ENCODE measurements around the gene MBD5.
A peak's percentile ranks its signal among the peaks of the same experiment; 100 is the strongest.

MBD5 gene

GRCh38 chr2:148021059-148021861 is at the start of gene MBD5:
MBD5 (plus strand) TSS chr2:148021091.
- TF ChIP-seq GATA3 (IDR thresholded peaks at IDR 0.05; ENCODE audit: low read depth, low read length) (no peak), GATA2 (IDR thresholded peaks at IDR 0.05; ENCODE audit: low read depth, low read length) (no peak)

- no peak for TF ChIP-seq GATA2 (IDR thresholded peaks at IDR 0.05; ENCODE audit: low read depth, low read length)
- TF ChIP-seq GATA3 (IDR thresholded peaks at IDR 0.05; ENCODE audit: low read depth, low read length) = no peak
These were observed 44.8 kb upstream of the MBD5 start for GRCh38 chr2:147976102-147976501.

- TF ChIP-seq GATA3 (IDR thresholded peaks at IDR 0.05; ENCODE audit: low read depth, low read length) (no peak), GATA2 (IDR thresholded peaks at IDR 0.05; ENCODE audit: low read depth, low read length) (no peak)
These were observed 43.2 kb upstream of the MBD5 start for GRCh38 chr2:147977679-147978078.

- TF ChIP-seq GATA2 (IDR thresholded peaks at IDR 0.05; ENCODE audit: low read depth, low read length) (peak; percentile 50; the same call in 1 of the 2 replicates), GATA3 (IDR thresholded peaks at IDR 0.05; ENCODE audit: low read depth, low read length) (peak; percentile 58; the same call in 1 of the 2 replicates)
These were observed 39.9 kb upstream of the MBD5 start for GRCh38 chr2:147980940-147981528.

GRCh38 chr2:147989102-147989501 is 31.8 kb upstream of the MBD5 start:
- TF ChIP-seq GATA3 (IDR thresholded peaks at IDR 0.05; ENCODE audit: low read depth, low read length) = no peak
- no peak for TF ChIP-seq GATA2 (IDR thresholded peaks at IDR 0.05; ENCODE audit: low read depth, low read length)

- TF ChIP-seq GATA3 (IDR thresholded peaks at IDR 0.05; ENCODE audit: low read depth, low read length) = no peak
- TF ChIP-seq GATA2 (IDR thresholded peaks at IDR 0.05; ENCODE audit: low read depth, low read length) = no peak
These were observed 31.0 kb upstream of the MBD5 start for GRCh38 chr2:147989809-147990403.

- TF ChIP-seq GATA2 (IDR thresholded peaks at IDR 0.05; ENCODE audit: low read depth, low read length) (no peak), GATA3 (IDR thresholded peaks at IDR 0.05; ENCODE audit: low read depth, low read length) (no peak)
These were observed 24.1 kb upstream of the MBD5 start for GRCh38 chr2:147996828-147997227.

- TF ChIP-seq GATA3 (IDR thresholded peaks at IDR 0.05; ENCODE audit: low read depth, low read length) (no peak), GATA2 (IDR thresholded peaks at IDR 0.05; ENCODE audit: low read depth, low read length) (no peak)
These were observed 22.7 kb upstream of the MBD5 start for GRCh38 chr2:147998203-147998602.

GRCh38 chr2:147999126-147999525 is 21.8 kb upstream of the MBD5 start:
- TF ChIP-seq GATA2 (IDR thresholded peaks at IDR 0.05; ENCODE audit: low read depth, low read length) = no peak
- TF ChIP-seq GATA3 (IDR thresholded peaks at IDR 0.05; ENCODE audit: low read depth, low read length) = no peak

- TF ChIP-seq GATA2 (IDR thresholded peaks at IDR 0.05; ENCODE audit: low read depth, low read length) (no peak), GATA3 (IDR thresholded peaks at IDR 0.05; ENCODE audit: low read depth, low read length) (no peak)
These were observed 20.8 kb upstream of the MBD5 start for GRCh38 chr2:148000095-148000494.

- TF ChIP-seq GATA2 (IDR thresholded peaks at IDR 0.05; ENCODE audit: low read depth, low read length) = no peak
These were observed 14.5 kb upstream of the MBD5 start for GRCh38 chr2:148006249-148007007.

GRCh38 chr2:148007219-148007900 is 13.5 kb upstream of the MBD5 start:
- no peak for TF ChIP-seq GATA2 (IDR thresholded peaks at IDR 0.05; ENCODE audit: low read depth, low read length)
- no peak for TF ChIP-seq GATA3 (IDR thresholded peaks at IDR 0.05; ENCODE audit: low read depth, low read length)

- no peak for TF ChIP-seq GATA3 (IDR thresholded peaks at IDR 0.05; ENCODE audit: low read depth, low read length)
- no peak for TF ChIP-seq GATA2 (IDR thresholded peaks at IDR 0.05; ENCODE audit: low read depth, low read length)
These were observed 7.0 kb upstream of the MBD5 start for GRCh38 chr2:148013876-148014275.

- TF ChIP-seq GATA3 (IDR thresholded peaks at IDR 0.05; ENCODE audit: low read depth, low read length) = no peak
- no peak for TF ChIP-seq GATA2 (IDR thresholded peaks at IDR 0.05; ENCODE audit: low read depth, low read length)
These were observed 6.3 kb upstream of the MBD5 start for GRCh38 chr2:148014616-148015015.

Data from SH-SY5Y (cell line).